ENCODE measurements around the gene GADD45GIP1. TPM values are rescaled to one million over a fixed set of nuclear protein-coding genes. Genes with fewer than 3 reads are reported as not detected.
"Not testable (repeated sequence)": the region's sequence is repeated elsewhere in the genome, so short reads cannot be mapped to it uniquely, and the experiment has no call there.

GADD45GIP1 gene
- total RNA-seq, 1 donor from 2014 or later: 42.7 TPM

DNA sequence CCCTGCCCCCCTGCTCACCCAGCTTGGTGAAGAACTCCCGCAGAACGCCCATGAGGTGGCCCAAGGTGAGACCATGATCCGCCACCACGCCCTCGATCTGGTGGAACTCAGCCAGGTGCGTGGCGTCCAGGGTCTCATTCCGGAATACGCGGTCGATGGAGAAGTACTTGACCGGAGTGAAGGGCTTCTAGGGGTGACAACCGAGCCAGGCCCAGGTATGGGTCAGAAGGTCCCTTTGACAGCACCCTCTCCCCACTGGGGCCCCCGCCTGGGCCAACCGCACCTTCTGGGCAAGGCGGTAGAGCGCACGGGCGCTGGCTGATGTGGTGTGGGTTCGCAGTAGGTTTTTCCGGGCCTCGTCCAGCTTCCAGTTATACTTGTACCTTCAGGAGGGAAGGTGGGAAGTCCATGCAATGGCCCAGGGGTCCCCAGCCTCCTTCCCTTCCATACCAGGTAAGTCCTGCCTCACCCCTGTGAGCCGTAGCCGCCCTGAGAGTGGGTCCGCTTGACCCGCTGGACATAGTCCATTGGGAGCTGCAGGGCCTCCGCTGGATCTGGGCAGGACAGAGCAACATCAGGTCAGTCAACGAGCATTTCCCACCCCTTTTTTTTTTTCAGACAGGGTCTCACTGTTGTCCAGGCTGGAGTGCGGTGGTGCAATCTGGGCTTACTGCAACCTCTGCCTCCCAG lies 32.3 kb downstream of the GADD45GIP1 start:
- Histone ChIP-seq H3K27me3 (no peaks in the 10 kb centered on the region), H3K4me3 (no peak overlapping the region), H3K4me1 (no peaks in the 10 kb centered on the region), H3K27ac (no peak overlapping the region), H3K9me3 (no peaks in the 10 kb centered on the region), H3K36me3 (peaks cover 71 to 74% of the 10 kb centered on the region in 2 donors)
- DNase-seq (ENCODE audit: low spot score in 2 of 2): no peak
- TF ChIP-seq, protein P1, sequence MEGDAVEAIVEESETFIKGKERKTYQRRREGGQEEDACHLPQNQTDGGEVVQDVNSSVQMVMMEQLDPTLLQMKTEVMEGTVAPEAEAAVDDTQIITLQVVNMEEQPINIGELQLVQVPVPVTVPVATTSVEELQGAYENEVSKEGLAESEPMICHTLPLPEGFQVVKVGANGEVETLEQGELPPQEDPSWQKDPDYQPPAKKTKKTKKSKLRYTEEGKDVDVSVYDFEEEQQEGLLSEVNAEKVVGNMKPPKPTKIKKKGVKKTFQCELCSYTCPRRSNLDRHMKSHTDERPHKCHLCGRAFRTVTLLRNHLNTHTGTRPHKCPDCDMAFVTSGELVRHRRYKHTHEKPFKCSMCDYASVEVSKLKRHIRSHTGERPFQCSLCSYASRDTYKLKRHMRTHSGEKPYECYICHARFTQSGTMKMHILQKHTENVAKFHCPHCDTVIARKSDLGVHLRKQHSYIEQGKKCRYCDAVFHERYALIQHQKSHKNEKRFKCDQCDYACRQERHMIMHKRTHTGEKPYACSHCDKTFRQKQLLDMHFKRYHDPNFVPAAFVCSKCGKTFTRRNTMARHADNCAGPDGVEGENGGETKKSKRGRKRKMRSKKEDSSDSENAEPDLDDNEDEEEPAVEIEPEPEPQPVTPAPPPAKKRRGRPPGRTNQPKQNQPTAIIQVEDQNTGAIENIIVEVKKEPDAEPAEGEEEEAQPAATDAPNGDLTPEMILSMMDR (IDR thresholded peaks at IDR 0.05): no peak
- intact Hi-C loops (cut with DNase I): no loop called here

DNA sequence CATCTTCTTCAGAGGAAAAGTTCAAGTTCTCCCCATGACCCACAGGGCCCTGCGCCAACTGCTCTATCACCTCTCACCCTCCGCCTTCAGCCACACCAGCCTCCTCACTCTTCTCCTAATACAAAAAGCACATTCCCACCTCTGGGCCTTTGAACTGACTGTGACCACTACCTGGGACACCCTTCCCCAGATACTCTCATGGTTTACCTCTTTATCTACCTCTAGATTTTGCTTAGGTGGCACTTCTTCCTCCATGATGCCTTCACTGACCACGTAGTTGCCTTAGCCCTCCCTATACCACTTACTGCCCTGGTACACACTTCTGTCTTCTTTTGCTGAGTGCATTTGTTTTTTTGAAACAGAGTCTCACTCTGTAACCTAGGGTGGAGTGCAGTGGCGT lies 34.1 kb downstream of the GADD45GIP1 start:
- no peaks in the 10 kb centered on the region for H3K27me3 ChIP-seq
- DNase-seq (ENCODE audit: low spot score in 2 of 2): no peak
- intact Hi-C loops (cut with DNase I): no loop called here
- no peak overlapping the region for H3K4me3 ChIP-seq
- H3K36me3 ChIP-seq: peaks cover 56 to 57% of the 10 kb centered on the region in 2 donors
- H3K27ac ChIP-seq: no peak overlapping the region
- no peaks in the 10 kb centered on the region for H3K9me3 ChIP-seq
- TF ChIP-seq, protein P1 (IDR thresholded peaks at IDR 0.05): no peak
- peaks cover 0 to 3% of the 10 kb centered on the region in 2 donors for H3K4me1 ChIP-seq

DNA sequence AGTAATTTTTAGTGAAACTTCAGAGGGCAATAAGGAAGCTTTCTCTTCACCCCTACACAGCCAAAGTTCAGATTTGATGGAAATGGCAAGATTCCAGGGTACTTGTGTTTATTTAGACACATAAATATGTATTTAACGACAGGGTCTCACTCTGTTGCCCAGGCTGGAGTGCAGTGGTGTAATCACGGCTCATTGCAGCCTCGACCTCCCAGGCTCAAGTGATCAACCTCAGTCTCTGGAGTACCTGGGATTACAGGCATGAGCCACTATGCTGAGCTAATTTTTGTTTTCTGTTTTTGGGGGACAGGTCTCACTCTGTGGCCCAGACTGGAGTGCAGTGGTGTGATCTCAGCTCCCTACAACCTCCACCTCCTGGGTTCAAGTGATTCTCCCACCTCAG lies 36.0 kb downstream of the GADD45GIP1 start:
- TF ChIP-seq, protein P1 (IDR thresholded peaks at IDR 0.05): no peak
- H3K27me3 ChIP-seq: no peaks in the 10 kb centered on the region
- H3K36me3 ChIP-seq: peaks cover 39 to 40% of the 10 kb centered on the region in 2 donors
- H3K4me1 ChIP-seq: peaks cover 0 to 3% of the 10 kb centered on the region in 2 donors
- DNase-seq (ENCODE audit: low spot score in 2 of 2): no peak
- intact Hi-C loops (cut with DNase I): no loop called here
- H3K4me3 ChIP-seq: no peak overlapping the region
- H3K27ac ChIP-seq: no peak overlapping the region
- no peaks in the 10 kb centered on the region for H3K9me3 ChIP-seq

DNA sequence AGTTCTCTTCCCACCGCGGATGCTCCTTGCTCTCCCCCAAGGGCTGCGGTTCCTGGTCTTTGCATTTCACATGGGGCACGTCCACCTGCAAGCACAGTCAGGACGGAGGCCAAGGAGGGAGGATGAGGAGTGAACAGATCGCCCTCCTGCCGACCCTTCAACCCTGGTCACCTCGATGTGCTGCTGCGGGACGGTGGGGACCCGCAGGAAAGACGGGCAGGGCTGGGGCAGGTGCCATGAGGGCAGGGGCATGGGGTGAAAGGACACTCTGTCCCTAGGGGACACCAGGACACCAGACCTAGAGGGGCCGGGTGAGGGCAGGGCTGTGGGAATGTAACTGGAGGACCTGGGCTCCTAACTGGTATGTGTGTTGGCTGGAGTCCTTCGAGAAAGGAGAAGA lies 38.8 kb downstream of the GADD45GIP1 start:
- no peaks in the 10 kb centered on the region for H3K9me3 ChIP-seq
- intact Hi-C loops (cut with DNase I): loop anchor here (2.0 kb wide), 1 partner anchor 15 kb away; the partner anchor contains the start of gene FARSA
- no peak for DNase-seq (ENCODE audit: low spot score in 2 of 2)
- no peaks in the 10 kb centered on the region for H3K27me3 ChIP-seq
- TF ChIP-seq, protein P1 (IDR thresholded peaks at IDR 0.05): no peak
- no peak overlapping the region for H3K4me3 ChIP-seq
- H3K4me1 ChIP-seq: peaks cover under 1 to 6% of the 10 kb centered on the region in 2 donors
- peaks cover 11 to 12% of the 10 kb centered on the region in 2 donors for H3K36me3 ChIP-seq
- H3K27ac ChIP-seq: no peak overlapping the region

DNA sequence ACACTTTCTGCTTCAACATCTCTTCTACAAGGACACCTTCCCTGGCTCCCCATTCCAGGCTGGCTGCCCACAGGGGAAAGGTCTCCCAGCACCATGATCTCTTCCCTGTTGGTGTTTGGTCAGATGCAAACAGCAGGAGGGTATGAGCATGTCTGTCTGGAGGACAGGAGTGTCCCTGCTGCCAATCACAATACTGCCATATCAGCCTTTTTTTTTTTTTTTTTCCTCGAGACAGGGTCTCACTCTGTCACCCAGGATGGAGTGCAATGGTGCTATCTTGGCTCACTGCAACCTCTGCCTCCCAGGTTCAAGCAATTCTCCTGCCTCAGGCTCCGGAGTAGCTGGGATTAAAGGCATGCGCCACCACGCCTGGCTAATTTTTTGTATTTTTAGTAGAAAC lies 41.2 kb downstream of the GADD45GIP1 start:
- H3K4me3 ChIP-seq; H3K9me3 ChIP-seq; H3K36me3 ChIP-seq; H3K27me3 ChIP-seq; intact Hi-C loops (cut with DNase I); DNase-seq (ENCODE audit: low spot score in 2 of 2); H3K27ac ChIP-seq: not testable (repeated sequence)
- H3K4me1 ChIP-seq: peaks cover 3 to 15% of the 10 kb centered on the region in 2 donors

DNA sequence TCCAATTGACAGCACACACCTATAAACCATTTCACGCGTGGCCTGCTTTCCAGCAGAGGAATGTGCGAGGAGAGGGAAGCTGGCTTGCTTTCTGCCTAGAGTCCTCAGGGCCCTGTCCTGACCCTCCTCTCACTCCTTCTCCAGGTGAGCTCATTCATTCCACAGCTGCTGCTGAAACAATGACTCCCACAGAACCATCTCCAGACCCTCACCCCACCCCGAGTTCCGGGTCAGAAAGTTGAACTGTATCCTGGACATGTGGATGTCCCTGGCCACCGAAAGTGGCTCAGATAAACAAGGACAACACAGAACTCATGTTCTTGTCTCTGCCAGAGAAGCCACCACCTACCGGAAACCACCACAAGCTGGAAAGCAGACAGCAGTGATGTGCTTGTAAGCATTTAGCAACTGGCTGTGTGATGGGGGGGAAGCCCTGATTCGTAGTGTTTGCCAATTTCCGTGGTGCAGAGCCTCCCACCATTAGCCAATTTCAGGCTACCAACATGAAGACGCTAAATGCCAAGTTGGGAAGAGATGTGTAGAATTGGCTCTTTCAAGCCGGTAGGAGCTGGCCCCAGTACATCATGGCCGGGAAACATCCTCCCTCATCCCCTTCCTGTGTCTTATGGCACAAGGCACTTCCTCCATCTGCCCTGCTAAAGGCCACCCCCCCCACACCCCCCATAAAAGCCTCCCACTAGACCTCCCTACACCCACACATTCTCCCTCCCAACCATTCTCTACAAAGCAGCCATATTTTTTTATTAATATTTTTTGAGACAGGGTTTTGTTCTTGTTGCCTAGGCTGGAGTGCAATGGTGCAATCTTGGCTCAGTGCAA lies 43.0 kb downstream of the GADD45GIP1 start:
- Histone ChIP-seq H3K27ac (no peak overlapping the region), H3K27me3 (no peaks in the 10 kb centered on the region), H3K9me3 (no peaks in the 10 kb centered on the region), H3K36me3 (no peaks in the 10 kb centered on the region), H3K4me3 (no peak overlapping the region), H3K4me1 (peaks cover 3 to 15% of the 10 kb centered on the region in 2 donors)
- TF ChIP-seq, protein P1 (IDR thresholded peaks at IDR 0.05): no peak
- intact Hi-C loops (cut with DNase I): no loop called here
- DNase-seq (ENCODE audit: low spot score in 2 of 2): no peak
